Measurements from ENCODE around the gene OPTN. TPM values are rescaled to one million over a fixed set of nuclear protein-coding genes. Genes with fewer than 3 reads are reported as not detected.

OPTN gene
- total RNA-seq, 2 experiments from 2014 or later = 196 to 197 TPM

DNA sequence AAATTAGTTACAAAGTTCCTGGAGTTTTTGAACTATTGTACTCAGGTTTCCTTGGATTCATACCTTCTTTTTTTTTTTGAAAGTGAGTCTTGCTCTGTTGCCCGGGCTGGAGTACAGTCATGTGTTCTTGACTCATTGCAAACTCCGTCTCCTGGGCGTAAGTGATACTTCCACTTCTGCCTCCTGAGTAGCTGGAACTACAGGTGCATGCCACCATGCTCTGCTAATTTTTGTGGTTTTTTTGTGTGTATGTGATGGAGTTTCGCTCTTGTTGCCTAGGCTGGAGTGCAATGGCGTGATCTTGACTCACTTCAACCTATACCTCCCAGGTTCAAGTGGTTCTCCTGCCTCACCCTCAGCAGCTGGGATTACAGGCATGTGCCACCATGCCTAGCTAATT is 83.7 kb downstream of the OPTN start:
- no peak overlapping the region for H3K27ac Mint-ChIP-seq
- no peak for DNase-seq
- H3K4me3 Mint-ChIP-seq = no peak overlapping the region
- H3K27me3 Mint-ChIP-seq = no peaks in the 10 kb centered on the region
- no peaks in the 10 kb centered on the region for H3K9me3 Mint-ChIP-seq
- peaks cover 7% of the 10 kb centered on the region for H3K4me1 Mint-ChIP-seq
- POLR2A ChIA-PET = no interaction called here
- CTCF ChIA-PET = no interaction called here
- H3K36me3 Mint-ChIP-seq (ENCODE audit: low read depth) = peaks cover 72% of the 10 kb centered on the region

DNA sequence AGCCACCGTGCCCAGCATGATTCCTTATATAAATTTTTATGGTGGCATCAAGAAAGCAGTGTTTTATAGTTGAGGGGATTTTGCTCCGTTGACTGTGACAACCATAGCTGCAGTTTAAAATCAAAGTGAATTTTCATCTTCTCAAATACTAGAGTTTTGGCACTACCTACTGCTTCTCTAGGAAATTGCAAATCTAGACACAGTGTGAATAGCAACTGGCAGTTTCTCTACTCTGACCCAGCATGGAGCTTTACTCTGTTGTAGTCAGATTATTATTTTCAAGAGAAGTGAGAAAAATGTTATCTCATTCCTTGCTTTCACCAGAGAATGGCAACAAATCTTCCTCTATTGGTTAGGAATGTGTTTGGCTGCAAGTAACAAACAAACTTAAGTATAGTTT is 84.3 kb downstream of the OPTN start:
- Mint-ChIP-seq H3K27me3 (no peaks in the 10 kb centered on the region), H3K4me3 (no peak overlapping the region), H3K4me1 (peaks cover 7% of the 10 kb centered on the region), H3K36me3 (ENCODE audit: low read depth) (peaks cover 70% of the 10 kb centered on the region), H3K9me3 (no peaks in the 10 kb centered on the region), H3K27ac (no peak overlapping the region)
- DNase-seq = no peak
- ChIA-PET POLR2A (no interaction called here), CTCF (no interaction called here)

DNA sequence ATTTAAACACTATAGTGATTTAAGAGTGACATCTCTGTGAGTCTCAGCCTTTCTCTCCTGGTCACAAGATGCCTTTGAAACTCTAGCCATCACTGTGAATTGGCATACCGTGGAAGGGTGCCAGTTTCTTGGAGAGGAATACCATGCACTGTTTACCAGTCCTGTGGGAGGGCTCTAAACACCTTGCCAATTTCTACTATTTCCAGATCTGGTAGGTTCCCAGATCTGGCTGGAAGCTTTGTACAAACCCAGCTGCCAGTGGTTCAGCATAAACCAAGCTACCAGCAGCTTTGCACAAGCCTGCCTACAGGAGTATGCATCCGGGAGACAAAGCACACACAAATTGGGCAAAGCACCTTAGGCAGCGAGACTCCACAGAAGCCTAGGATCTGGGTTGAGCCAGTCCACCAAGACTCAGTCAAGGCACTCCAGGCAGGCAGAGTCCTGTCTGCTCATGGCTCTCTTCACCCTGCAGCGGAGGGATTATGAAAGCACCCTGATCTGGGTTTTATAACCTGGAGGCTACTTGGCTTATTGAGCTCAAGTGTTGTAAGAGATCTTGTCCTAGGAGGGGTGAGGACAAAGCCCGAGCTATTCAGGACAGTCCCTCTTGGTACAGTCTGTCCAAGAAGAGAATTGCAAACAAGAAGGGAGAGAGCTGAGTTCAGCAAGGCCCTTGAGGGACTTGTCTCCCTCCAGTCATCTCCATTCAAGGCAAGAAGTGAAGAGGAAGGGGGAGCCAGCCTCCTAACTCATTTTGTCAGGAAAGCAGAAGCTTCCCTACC is 85.0 kb downstream of the OPTN start:
- DNase-seq = no peak
- H3K27ac Mint-ChIP-seq = no peak overlapping the region
- H3K4me1 Mint-ChIP-seq = peaks cover 7% of the 10 kb centered on the region
- CTCF ChIA-PET = no interaction called here
- POLR2A ChIA-PET = no interaction called here
- H3K4me3 Mint-ChIP-seq = no peak overlapping the region
- no peaks in the 10 kb centered on the region for H3K27me3 Mint-ChIP-seq
- H3K36me3 Mint-ChIP-seq (ENCODE audit: low read depth) = peaks cover 69% of the 10 kb centered on the region
- no peaks in the 10 kb centered on the region for H3K9me3 Mint-ChIP-seq

DNA sequence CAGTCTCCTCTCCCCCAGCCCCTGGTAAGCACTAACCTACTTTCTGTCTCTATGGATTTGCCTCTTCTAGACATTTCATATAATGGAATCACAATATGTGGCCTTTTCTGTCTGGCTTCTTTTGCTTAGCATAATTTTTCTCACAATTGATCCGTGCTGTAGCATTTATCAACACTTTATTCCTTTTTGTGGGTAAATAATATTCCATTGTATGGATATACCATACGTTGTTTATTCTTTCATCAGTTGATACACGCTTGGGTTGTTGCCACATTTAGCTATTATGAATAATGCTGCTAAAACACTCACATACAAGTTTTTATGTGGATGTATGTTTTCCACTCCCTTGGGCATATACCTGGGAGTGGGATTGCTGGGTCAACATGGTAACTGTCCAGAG is 87.2 kb downstream of the OPTN start:
- H3K4me3 Mint-ChIP-seq = no peak overlapping the region
- H3K4me1 Mint-ChIP-seq = no peaks in the 10 kb centered on the region
- ChIA-PET POLR2A (no interaction called here), CTCF (no interaction called here)
- H3K27me3 Mint-ChIP-seq = no peaks in the 10 kb centered on the region
- H3K36me3 Mint-ChIP-seq (ENCODE audit: low read depth) = peaks cover 63% of the 10 kb centered on the region
- no peak overlapping the region for H3K27ac Mint-ChIP-seq
- DNase-seq = no peak
- H3K9me3 Mint-ChIP-seq = no peaks in the 10 kb centered on the region

Other genes with a start within 250 kb of the OPTN start
- under 1 TPM; 0.18 to 0.23 TPM for gene CCDC3, start 98.5 kb upstream of the OPTN start, total RNA-seq
- 10 to 100 TPM; 40.7 to 42.9 TPM for gene MCM10, start 61.4 kb downstream of the OPTN start, total RNA-seq
- not detected for gene UCMA, start 134.2 kb downstream of the OPTN start, total RNA-seq
- gene PHYH, start 199.9 kb downstream of the OPTN start, total RNA-seq = 10 to 100 TPM; 10.9 to 11.2 TPM
- 10 to 100 TPM; 50.9 to 53.6 TPM for gene SEPHS1, start 248.1 kb downstream of the OPTN start, total RNA-seq

Data from activated CD4-positive, alpha-beta memory T cell treated with anti-CD3 and anti-CD28 coated beads, Interleukin-2, amount 10 ng/mL, durations not matched to agents 7 days and 5 days (primary cell).